Activated CD4-positive, alpha-beta T cell treated with anti-CD3 and anti-CD28 coated beads for 24 hours (primary cell): ENCODE data around the gene LIFR.
"Not testable (repeated sequence)": the region's sequence is repeated elsewhere in the genome, so short reads cannot be mapped to it uniquely, and the experiment has no call there.

ENCODE experiments used
- DNase-seq, 2 donors: peaks; one replicate each; pipeline ENCODE4 v3.0.0-alpha.2; 2020; ENCODE audit warnings: low read depth in 2 of 2

Gene LIFR, protein sequence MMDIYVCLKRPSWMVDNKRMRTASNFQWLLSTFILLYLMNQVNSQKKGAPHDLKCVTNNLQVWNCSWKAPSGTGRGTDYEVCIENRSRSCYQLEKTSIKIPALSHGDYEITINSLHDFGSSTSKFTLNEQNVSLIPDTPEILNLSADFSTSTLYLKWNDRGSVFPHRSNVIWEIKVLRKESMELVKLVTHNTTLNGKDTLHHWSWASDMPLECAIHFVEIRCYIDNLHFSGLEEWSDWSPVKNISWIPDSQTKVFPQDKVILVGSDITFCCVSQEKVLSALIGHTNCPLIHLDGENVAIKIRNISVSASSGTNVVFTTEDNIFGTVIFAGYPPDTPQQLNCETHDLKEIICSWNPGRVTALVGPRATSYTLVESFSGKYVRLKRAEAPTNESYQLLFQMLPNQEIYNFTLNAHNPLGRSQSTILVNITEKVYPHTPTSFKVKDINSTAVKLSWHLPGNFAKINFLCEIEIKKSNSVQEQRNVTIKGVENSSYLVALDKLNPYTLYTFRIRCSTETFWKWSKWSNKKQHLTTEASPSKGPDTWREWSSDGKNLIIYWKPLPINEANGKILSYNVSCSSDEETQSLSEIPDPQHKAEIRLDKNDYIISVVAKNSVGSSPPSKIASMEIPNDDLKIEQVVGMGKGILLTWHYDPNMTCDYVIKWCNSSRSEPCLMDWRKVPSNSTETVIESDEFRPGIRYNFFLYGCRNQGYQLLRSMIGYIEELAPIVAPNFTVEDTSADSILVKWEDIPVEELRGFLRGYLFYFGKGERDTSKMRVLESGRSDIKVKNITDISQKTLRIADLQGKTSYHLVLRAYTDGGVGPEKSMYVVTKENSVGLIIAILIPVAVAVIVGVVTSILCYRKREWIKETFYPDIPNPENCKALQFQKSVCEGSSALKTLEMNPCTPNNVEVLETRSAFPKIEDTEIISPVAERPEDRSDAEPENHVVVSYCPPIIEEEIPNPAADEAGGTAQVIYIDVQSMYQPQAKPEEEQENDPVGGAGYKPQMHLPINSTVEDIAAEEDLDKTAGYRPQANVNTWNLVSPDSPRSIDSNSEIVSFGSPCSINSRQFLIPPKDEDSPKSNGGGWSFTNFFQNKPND

DNA sequence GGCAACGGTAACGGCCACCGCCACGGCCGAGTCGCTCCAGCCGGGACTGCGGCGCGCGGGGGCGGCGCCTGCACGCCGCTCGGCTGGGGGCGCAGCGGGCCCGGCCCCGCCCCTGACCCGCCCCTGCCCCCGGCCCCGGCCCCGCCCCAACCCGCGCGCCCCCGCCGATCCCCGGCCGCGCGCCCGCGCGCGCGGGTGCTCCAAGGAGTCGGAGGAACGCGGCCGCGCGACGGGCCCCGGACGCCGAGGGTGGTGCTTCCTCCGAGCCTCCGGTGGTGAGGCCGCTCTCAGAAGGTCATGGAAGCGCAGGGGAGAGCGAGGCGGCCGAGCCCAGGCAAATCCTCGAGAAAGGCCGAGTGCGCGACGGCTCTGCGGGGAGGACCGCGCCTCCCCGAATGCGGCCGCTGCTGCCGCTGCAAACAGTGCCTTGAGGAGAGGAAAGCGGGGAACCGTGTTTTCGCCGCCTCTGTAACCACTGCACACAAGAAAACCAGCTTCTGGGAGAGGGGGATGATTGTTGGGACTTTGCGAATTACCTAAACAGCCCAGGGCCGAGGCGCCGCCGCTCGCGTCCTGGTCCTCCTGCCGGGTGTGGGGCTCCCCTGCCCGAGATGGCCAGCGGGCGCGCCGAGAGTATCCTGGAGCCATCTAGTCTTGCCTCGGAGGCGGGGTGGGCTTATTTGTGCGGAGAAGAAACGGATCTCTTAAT is at the start of gene LIFR:
TSS of gene LIFR (minus strand) at position 48 of the 709 bp plus-strand sequence. CDS start 25,999 bp downstream, outside the sequence.
- peak; percentile 26 to 35 for DNase-seq

DNA sequence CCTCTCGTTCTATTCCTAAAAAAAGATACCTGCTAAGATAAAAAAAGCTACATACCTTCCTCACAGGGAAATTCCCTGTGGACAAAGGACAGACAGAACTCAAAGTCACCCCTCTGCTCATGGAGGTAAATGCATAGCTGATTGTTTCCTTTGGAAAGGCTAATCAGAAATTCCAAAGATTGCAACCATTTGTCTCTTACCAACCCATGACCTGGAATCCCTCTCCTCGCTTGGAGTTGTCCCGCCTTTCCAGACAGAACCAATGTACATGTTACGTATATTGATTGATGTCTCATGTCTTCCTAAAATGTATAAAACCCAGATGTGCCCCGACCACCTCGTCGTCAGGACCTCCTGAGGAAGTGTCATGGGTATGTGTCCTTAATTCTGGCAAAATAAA is 49.2 kb upstream of the LIFR start:
- DNase-seq = no peak

DNA sequence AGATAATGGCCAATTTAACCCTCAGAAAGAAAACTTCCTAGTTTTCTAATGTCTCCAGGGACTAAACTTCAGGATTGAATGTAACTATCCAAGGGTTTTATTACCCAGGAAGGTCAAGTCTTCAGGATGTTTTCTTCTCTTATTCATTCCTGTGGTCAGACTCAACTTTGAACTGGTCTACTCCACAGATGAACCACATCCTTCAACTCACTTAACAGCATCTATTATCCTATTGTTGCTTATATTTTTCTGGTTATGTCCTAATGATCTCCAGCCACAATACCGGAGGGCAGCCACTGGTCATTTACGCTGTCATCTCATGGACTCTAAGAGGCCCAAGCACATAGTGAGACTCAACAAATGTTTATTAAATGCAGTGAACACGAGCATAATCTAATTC is 47.2 kb upstream of the LIFR start:
- no peak for DNase-seq

DNA sequence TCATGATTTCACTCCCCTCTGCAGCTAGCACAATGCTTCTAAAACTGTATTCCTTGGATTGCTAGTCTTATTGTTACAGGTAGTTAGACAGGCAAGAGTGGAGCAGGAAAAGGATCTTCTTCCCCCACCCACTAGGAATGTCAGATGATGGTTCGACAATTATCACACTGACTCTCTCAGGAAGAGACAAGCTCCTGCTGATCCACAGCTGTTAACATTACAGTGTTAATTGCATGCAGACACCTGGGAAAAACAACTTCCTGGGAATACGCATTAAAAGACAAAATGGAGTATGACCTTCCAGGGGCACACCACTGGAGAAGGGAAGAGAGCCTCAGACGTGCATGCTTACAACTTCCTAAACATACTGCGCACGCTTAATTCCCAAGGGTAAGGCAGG is 46.2 kb upstream of the LIFR start:
- no peak for DNase-seq

DNA sequence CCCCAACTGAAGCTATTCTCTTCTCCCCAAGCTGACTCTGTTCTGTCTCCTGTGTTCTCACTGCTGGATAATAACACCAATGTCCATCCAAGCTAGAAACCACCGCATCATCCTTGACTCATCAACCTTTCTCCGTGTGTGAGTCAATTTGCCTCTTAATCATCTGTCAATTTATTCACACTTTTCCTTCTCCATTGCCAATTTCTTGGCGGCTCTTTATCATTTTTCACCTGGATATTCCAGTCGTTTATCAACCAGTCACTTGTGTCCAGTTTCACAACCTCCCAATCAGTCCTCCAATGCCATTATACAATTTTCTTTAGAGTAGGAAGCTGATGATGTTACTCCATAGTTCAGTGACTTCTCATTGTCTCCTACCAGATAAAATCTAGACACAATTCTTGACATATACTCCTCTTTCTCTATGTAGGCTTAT is 45.4 kb upstream of the LIFR start:
- DNase-seq = no peak

DNA sequence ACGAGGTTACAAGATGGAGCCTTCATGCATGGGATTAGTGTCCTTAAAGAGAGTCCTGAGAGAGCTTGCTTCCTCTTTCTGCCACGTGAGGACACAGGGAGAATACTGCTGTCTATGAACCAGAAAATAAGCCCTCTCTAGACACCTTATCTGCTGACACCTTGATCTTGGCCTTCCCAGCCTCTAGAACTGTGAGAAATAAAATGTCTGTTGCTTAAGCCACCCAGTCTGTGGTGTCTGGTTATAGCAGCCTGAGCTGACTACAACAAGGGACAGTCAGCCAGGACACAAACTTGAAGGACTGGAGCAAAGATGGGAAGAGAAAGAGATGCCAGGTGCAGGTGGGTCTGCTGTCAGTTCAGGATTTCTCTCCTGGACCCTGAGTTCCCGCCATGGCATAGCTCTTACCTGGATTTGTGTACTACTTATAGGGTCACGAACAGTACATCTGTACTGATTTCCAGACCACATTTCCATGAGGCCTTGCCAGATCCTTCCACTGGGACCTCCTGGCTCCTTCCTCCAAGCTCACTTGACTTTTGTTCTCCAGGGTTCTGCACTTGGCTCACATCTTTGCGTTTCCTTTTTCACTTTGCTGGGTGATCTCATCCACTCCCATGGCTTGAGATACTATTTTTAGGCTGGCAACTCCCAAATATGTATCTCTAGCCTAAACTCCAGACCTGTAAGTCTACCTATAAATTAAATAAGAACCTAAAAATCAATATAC is 44.9 kb upstream of the LIFR start:
- DNase-seq = no peak

DNA sequence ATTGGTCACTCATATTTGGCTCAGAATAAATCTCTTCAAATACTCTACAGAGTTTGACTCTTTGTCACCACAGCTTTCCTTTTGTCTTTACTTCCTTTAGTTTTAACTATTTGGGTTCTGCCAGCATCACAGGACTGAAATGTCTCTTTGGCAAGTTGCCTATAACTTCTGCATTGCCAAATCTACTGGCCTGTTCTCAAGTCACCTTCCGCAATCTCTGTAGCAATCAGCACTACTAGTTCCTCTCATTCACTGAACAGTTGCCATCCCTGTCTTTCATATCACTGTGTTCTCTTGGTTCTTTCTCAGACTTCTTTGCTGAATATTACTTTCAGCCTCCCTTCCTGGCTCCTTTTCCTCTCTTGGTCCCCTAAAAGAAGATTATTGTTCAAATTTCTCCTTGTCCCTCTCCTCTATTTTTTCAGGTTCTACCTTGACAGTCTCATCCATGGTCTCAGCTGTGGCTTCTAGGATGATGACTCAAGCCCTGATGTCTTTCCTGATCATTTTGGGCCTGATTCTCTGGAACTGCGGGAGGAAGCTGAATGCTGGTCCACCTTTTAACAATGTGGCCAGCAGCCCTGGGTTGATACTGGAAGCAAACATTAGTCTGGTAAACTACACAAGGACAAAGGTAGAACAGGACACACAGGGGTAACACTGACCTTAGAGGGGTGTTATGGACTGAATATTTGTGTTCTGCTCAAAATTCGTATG is 44.0 kb upstream of the LIFR start:
- no peak for DNase-seq

DNA sequence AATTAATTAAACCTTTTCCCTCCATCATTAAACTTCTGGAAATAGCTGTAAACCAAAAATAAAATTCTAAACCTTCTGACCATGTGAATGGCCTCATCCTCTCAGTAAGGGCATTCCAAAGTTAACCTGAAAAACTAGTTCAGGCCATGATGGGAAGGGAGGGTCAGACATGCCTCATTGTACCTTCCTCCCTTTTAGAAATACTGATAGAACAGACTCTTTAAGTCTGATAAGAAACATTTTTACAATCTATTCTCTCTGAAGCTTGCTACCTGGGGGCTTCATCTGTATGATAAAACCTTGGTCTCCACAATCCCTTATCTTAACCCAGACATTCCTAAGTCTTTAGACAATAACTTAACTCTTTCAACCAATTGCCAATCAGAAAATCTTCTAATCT is 43.3 kb upstream of the LIFR start:
- not testable (repeated sequence) for DNase-seq

DNA sequence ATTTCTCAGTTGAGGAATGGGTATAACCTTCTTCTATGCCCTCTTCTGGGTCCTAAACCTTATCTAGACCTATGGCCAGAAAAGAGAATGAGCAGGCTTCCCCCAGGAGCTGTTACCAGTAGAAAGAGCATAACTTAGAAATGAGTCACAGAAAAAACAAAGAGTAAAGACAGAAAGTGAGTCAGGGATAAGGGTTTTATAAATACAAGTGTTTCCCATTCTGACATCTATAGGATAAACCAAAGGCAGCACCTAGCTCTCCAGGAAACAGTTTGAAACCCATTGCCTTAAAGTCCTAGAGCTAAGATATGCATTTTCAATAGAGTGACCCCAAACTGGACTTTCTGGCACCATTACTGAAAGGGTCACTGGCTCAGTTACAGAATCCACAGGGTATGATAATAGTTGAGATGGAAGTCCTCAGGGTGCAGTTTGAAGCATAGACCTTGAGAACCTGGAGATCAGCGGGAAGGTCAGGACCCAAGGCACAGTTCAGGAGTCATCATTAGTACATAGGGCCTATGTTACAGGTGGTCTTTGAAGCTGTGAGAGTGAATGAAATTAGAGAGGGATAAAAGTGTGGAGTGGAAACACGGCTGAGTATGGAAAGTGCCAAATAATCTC is 42.7 kb upstream of the LIFR start:
- no peak for DNase-seq

DNA sequence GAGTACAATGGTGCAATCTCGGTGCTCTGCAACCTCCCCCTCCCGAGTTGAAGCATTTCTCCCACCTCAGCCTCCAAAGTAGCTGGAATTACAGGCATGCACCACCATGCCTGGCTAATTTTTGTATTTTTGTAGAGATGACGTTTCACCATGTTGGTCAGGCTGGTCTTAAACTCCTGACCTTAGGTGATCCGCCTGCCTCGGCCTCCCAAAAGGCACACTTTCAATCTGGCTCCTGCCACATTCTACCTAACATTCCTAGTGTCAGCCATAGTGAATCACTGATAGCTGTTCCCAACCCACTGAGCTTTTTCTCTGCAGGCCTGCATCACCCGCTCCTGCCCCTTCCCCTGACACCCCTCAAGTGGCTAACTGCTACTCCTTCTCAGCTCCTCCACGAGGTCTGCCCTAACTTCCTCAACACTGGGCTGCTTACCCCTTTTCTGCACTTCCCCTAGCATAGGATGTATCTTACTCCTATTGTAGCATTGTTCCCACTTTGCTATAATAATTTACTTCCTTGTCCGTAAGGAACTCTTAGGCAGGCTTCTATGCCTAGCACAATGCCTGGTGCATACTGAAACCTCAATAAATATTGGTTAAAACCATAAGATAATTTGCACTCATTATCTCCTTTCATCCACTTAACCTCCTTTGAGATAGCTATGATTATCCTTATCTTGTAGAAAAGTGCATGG is 42.0 kb upstream of the LIFR start:
- no peak for DNase-seq

DNA sequence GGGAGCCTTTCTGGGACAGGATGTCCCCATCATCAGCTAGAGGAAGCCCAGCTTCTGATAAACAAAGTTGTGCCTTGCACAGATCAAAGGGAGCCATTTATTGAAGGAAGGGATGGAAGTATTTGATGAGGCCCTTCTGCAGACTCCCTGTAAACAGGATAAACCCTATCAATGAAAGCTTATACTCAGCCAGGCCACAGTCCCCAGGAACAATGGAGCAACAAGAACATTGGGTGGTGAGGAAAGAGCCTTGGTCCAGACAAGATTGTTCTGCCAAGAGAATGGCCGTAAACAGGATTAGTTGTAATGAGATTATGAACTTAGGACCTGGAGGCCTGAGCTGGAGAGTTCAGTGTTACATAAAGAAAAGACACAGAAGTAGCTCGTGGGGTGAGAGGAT is 40.5 kb upstream of the LIFR start:
- no peak for DNase-seq

DNA sequence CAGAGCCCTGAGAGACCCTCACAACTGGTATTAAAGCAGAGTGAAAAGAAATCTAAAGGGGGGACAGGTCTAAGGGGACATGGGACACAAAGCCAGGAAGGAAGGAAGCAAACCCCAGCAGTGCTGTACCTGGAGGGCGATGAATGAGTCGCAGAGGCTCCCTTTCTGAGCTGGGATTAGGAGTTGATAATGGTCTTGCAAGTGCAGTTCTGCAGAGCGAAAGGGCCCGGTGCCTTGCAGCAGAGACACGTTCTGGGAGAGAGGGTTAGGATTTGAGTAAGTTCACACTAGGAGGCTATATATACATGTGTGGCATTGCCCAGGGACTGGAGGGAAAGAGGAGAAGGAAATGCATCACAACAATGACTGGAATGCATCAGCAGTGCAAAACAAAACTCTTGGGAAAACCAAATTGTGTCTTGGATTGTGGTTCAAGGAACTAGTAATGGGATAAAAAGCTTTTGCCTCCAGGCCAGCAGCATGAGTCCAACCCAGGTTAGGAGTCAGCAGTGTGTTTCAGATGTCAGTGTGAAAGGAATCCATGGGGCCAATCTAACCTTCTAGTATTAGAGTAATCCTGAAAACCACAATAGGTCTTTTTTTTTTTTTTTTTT is 38.8 kb upstream of the LIFR start:
- no peak for DNase-seq

DNA sequence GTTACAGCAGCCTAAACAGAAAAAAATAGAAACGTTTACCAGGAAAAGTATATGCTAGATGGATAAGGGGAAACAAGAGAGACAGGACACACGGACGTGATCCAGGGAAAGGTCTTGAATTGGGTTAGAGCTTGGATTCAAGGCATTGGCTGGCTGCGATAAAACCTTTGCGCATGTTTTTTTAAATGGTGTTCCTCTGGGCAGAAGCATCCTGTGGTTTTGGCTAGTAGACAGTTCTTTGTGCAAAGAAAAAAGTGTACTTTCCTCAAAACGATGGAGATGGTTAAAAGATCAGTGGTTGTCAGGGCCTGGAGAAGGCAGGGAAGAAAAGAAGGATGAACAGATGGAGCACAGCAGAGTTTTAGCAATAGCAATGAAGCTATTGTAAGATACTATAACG is 37.5 kb upstream of the LIFR start:
- DNase-seq = no peak

DNA sequence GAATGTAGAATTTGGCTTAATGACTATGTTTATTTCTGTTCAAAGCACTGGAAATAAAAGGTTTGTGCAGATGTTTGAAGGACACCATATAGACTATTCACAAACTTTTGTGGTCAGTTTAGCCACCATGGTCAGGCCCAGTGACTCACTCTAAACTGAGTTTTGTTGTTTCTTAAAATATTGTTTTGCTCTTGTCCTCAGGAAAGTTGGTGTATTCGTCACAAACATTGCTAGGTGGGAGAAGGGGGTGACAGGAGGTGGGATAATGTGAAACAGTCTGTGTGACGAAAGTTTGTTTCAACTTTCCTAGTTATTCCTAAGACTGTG is 35.0 kb upstream of the LIFR start:
- DNase-seq = no peak

DNA sequence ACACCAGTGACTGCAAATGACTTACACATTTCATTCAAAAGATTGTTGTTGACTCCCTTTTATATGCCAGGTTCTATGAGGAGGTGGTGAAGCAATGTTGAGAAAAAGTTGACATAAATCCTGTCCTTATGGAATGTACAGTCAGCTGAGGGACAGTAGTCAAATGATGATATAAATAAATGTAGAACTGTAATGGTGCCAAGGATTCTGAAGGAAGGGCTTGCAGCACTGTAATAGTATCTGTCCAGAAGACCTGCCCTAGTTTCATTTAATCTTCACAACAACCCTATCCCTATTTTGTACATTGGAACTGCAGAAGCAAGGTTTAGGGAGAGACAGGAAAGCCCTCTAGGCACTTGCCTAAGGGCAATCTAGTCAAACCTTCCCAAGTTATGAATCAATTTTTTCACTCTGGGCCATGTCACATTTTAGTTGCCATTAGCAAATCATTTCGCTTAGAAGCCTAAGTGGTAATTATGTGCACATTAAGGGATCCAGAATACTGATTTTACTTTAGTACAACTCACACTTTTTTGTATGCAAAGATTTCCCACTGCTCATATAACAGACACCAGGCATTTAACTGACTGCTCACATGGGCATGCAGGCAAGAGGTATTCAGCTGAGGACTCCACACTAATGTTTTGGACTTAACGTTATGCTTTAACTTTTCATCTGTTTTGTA is 34.5 kb upstream of the LIFR start:
- DNase-seq = no peak

DNA sequence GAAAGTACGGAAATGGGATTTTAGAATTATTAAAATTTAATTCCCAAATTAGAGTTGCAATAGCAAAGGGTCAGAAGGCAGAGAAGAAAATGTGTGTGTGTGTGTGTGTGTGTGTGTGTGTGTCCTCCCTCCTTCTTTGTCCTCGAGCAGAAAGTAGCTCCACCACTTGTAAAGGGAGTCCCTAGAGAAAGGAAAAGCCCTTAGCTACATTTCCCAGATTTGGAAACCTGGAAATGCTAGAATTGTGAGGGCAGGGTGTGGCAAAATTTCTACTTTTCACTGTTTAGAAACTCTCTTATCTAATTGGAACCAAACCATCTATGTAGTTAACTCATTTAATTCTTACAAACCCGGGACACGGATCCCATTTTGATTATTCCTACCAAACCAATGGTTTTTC is 33.2 kb upstream of the LIFR start:
- no peak for DNase-seq

DNA sequence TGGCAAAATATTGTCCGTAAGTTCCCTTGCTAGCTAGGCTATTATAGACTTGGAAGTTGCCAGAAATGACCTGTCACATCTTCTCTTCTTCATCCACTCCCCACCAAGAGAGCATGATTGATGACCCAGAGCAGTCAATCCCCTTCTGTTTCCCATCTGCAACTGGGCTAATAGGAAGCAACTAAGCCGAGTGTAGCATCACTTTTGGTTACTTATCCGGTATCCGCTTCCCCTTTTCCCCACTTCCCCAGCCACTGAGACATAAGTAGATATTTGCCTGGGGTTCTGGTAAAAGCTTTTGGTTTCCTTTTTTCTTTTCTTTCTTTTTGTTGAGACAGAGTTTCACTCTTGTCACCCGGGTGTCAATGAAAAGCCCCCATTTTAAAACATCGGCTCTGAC is 29.4 kb upstream of the LIFR start:
- no peak for DNase-seq

DNA sequence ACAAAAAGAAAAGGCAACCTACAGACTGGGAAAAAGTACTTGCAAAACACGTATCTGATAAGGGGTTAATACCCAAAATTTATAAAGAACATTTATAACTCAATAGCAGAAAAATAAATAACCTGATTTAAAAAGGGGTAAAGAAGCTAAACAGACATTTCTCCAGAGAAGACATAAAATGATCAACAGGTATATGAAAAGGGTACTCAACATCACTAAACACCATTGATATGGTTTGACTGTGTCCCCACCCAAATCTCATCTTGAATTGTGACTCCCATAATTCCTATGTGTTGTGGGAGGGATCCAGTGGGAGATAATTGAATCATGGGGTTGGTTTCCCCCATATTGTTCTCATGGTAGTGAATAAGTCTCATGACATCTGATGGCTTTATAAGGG is 27.1 kb upstream of the LIFR start:
- DNase-seq = no peak

DNA sequence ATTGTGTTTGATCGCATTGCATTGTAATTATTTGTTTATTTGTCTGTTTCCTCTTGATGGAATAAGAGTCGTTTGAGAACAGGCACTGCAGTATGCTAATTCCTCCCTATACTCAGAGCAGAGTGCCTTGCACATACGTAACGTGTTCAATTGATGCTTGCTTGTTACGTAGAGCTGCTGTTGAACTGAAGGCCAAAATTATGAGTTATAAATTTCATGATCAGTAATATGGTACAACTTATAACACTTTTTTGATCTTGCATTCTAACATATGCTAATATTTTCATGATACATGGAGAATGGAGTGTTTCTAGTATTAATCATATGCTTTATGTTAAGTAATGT is 26.5 kb upstream of the LIFR start:
- DNase-seq = no peak
